COLO668 (cell line): ENCODE measurements around the gene CDT1.
"Not testable (repeated sequence)": the region's sequence is repeated elsewhere in the genome, so short reads cannot be mapped to it uniquely, and the experiment has no call there.

Experiments used
- DNase-seq: peaks from one replicate; lab custom pipeline; 2025; ENCODE audit not compliant: unreplicated experiment; lab: John Stamatoyannopoulos, UW

The CDT1 gene

GRCh38 chr16:88768071-88768783, 35.4 kb upstream of the CDT1 start:
- peak; percentile 33 for DNase-seq

GRCh38 chr16:88769617-88770460, 33.8 kb upstream of the CDT1 start:
- peak; percentile 69 for DNase-seq

- peak; percentile 52 for DNase-seq
These were observed 32.9 kb upstream of the CDT1 start for GRCh38 chr16:88770461-88771293.

GRCh38 chr16:88771294-88771772, 32.3 kb upstream of the CDT1 start:
- no peak for DNase-seq

- not testable (repeated sequence) for DNase-seq
These were observed 31.8 kb upstream of the CDT1 start for GRCh38 chr16:88771781-88772180.

- DNase-seq = no peak
These were observed 30.4 kb upstream of the CDT1 start for GRCh38 chr16:88772871-88773811.

- DNase-seq = peak; percentile 30
These were observed 29.7 kb upstream of the CDT1 start for GRCh38 chr16:88773812-88774291.

GRCh38 chr16:88774544-88775393, 28.8 kb upstream of the CDT1 start:
- no peak for DNase-seq

GRCh38 chr16:88775825-88776224, 27.8 kb upstream of the CDT1 start:
- DNase-seq = no peak

- no peak for DNase-seq
These were observed 25.9 kb upstream of the CDT1 start for GRCh38 chr16:88777471-88778270.

GRCh38 chr16:88778271-88778525, 25.4 kb upstream of the CDT1 start:
- DNase-seq = no peak

- no peak for DNase-seq
These were observed 25.0 kb upstream of the CDT1 start for GRCh38 chr16:88778541-88779065.

- no peak for DNase-seq
These were observed 24.0 kb upstream of the CDT1 start for GRCh38 chr16:88779406-88780141.

- no peak for DNase-seq
These were observed 23.2 kb upstream of the CDT1 start for GRCh38 chr16:88780142-88781062.

- DNase-seq = no peak
These were observed 22.2 kb upstream of the CDT1 start for GRCh38 chr16:88781140-88782077.
